Osteocyte (in vitro differentiated cells): ENCODE results near the gene MYT1. TPM values are rescaled to one million over a fixed set of nuclear protein-coding genes. Genes with fewer than 3 reads are reported as not detected.
"Not testable (repeated sequence)": the region's sequence is repeated elsewhere in the genome, so short reads cannot be mapped to it uniquely, and the experiment has no call there.

Experiments used
- DNase-seq: peaks from one replicate; pipeline ENCODE4 v3.0.0; 2021; ENCODE audit warnings: mixed read lengths; ENCODE audit not compliant: unreplicated experiment; ENCODE audit errors: extremely low spot score
- H3K27ac Mint-ChIP-seq: one replicate; pipeline ENCODE4 v1.8.0; 2021; ENCODE audit warnings: mild to moderate bottlenecking, mixed read lengths; ENCODE audit not compliant: unreplicated experiment
- H3K27me3 Mint-ChIP-seq: one replicate; pipeline ENCODE4 v1.8.0; 2021; ENCODE audit warnings: mixed read lengths; ENCODE audit not compliant: unreplicated experiment
- H3K36me3 Mint-ChIP-seq: one replicate; pipeline ENCODE4 v1.8.0; 2021; ENCODE audit warnings: mixed read lengths; ENCODE audit not compliant: unreplicated experiment
- H3K4me1 Mint-ChIP-seq: one replicate; pipeline ENCODE4 v1.8.0; 2021; ENCODE audit warnings: mixed read lengths; ENCODE audit not compliant: unreplicated experiment
- H3K4me3 Mint-ChIP-seq: one replicate; pipeline ENCODE4 v1.8.0; 2021; ENCODE audit warnings: mild to moderate bottlenecking, moderate library complexity, mixed read lengths; ENCODE audit not compliant: unreplicated experiment
- H3K9me3 Mint-ChIP-seq: one replicate; pipeline ENCODE4 v1.8.0; 2021; ENCODE audit warnings: mixed read lengths; ENCODE audit not compliant: unreplicated experiment
- total RNA-seq: library from RNA; stranded (reverse); gene quantifications from 2 replicates; pipeline ENCODE4 v1.2.1, GENCODE V29; 2021
- TF ChIP-seq, protein P1 (sequence below): fragments of 200-600 bp; sonication (generic); IDR thresholded peaks from 2 replicates; pipeline ENCODE4 v1.5.0; 2021; ENCODE audit warnings: antibody characterized with exemption, mild to moderate bottlenecking, moderate library complexity

MYT1 gene
- total RNA-seq, 1 donor from 2014 or later = not detected

DNA sequence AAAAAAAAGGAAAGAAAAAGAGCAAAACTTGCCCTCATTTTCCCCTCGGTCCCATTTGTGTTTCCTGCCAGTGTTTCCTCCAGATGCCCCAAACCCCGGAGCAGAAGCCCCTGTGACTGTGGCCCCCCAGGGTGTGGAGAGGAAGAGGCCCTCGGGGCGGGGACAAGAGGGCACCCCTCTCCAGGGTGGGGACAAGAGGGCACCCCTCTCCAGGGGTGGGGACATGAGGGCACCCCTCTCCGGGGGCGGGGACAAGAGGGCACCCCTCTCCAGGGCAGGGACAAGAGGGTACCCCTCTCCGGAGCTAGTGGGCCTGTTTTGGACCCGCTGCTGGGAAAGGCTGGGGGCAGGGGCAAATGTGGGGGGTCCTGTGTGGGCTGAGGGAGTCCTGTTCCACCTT lies 13.1 kb downstream of the MYT1 start:
- Mint-ChIP-seq H3K4me3 (no peak overlapping the region), H3K27me3 (peaks cover 18% of the 10 kb centered on the region), H3K9me3 (no peaks in the 10 kb centered on the region), H3K36me3 (no peaks in the 10 kb centered on the region), H3K4me1 (no peaks in the 10 kb centered on the region), H3K27ac (no peak overlapping the region)
- DNase-seq = no peak
- TF ChIP-seq, protein P1, sequence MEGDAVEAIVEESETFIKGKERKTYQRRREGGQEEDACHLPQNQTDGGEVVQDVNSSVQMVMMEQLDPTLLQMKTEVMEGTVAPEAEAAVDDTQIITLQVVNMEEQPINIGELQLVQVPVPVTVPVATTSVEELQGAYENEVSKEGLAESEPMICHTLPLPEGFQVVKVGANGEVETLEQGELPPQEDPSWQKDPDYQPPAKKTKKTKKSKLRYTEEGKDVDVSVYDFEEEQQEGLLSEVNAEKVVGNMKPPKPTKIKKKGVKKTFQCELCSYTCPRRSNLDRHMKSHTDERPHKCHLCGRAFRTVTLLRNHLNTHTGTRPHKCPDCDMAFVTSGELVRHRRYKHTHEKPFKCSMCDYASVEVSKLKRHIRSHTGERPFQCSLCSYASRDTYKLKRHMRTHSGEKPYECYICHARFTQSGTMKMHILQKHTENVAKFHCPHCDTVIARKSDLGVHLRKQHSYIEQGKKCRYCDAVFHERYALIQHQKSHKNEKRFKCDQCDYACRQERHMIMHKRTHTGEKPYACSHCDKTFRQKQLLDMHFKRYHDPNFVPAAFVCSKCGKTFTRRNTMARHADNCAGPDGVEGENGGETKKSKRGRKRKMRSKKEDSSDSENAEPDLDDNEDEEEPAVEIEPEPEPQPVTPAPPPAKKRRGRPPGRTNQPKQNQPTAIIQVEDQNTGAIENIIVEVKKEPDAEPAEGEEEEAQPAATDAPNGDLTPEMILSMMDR = no peak

DNA sequence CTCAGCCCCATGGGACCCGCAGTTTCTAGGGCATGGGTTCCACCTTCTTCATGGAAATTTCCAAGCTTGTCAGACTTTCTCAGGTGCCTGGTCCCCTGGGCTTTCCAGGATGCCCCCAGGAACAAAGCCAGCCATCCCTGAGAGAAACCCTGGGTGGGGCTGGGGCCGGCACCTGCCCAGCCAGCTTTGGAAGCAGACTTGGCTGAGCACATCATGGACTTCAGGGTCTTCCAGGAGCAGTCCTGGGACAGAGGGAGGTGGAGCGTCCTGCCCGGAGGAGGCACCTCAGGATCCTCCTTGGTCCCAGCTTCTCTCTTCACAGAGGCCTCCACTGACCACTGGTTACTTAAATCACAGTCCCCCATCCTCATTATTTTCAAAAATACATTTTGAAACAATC lies 13.5 kb downstream of the MYT1 start:
- H3K27me3 Mint-ChIP-seq = peaks cover 18% of the 10 kb centered on the region
- no peak for DNase-seq
- no peak overlapping the region for H3K4me3 Mint-ChIP-seq
- H3K9me3 Mint-ChIP-seq = no peaks in the 10 kb centered on the region
- TF ChIP-seq, protein P1 = no peak
- no peak overlapping the region for H3K27ac Mint-ChIP-seq
- H3K36me3 Mint-ChIP-seq = no peaks in the 10 kb centered on the region
- H3K4me1 Mint-ChIP-seq = no peaks in the 10 kb centered on the region

DNA sequence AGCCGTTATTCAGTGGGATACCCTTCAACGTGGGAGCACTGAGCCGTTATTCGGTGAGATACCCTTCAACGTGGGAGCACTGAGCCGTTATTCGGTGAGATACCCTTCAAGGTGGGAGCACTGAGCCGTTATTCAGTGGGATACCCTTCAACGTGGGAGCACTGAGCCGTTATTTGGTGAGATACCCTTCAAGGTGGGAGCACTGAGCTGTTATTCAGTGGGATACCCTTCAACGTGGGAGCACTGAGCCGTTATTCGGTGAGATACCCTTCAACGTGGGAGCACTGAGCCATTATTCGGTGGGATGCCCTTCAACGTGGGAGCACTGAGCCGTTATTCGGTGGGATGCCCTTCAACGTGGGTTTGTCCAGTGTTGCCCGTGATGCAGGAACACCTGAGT lies 14.7 kb downstream of the MYT1 start:
- not testable (repeated sequence) for H3K9me3 Mint-ChIP-seq, H3K4me1 Mint-ChIP-seq, H3K36me3 Mint-ChIP-seq, H3K4me3 Mint-ChIP-seq, DNase-seq, H3K27ac Mint-ChIP-seq
- H3K27me3 Mint-ChIP-seq = peaks cover 15% of the 10 kb centered on the region

DNA sequence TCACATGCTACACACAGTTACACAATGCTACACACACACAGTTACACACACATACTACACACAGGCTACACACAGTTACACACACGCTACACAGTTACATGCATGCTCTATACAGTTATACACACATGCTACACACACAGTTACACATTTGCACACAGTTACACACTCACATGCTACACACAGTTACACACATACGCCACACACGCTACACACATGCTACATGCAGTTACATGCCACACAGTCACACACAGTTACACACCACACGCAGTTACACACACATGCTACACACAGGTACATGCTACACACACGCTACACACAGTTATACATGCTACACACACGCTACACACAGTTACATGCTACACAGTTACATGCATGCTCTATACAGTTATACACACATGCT lies 15.6 kb downstream of the MYT1 start:
- Mint-ChIP-seq H3K36me3 (no peaks in the 10 kb centered on the region), H3K27me3 (peaks cover 15% of the 10 kb centered on the region), H3K4me3 (no peak overlapping the region), H3K4me1 (no peaks in the 10 kb centered on the region), H3K9me3 (no peaks in the 10 kb centered on the region), H3K27ac (no peak overlapping the region)
- TF ChIP-seq, protein P1 = no peak
- no peak for DNase-seq

DNA sequence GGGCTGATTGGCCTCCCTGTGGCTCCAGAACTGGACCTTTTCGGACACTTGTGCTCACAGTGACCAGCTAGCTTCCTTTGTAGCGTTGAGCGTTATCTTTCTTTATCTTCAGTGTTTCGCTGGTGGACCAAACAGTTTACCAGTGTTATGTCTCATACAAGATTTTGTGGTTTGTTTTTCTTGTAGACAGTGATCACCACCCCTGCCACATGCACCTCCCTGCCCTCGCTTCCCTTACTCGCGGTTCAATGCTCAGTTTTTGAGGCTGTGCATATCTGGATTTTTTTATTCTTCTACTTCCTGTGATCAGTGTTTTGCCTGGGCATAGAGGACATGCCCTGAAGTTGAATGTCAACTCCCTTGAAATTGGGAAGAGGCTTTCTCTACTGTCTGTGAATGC lies 16.4 kb downstream of the MYT1 start:
- Mint-ChIP-seq H3K27me3 (peaks cover 15% of the 10 kb centered on the region), H3K9me3 (no peaks in the 10 kb centered on the region), H3K36me3 (no peaks in the 10 kb centered on the region), H3K4me3 (no peak overlapping the region), H3K4me1 (no peaks in the 10 kb centered on the region), H3K27ac (no peak overlapping the region)
- no peak for DNase-seq
- TF ChIP-seq, protein P1 = no peak

DNA sequence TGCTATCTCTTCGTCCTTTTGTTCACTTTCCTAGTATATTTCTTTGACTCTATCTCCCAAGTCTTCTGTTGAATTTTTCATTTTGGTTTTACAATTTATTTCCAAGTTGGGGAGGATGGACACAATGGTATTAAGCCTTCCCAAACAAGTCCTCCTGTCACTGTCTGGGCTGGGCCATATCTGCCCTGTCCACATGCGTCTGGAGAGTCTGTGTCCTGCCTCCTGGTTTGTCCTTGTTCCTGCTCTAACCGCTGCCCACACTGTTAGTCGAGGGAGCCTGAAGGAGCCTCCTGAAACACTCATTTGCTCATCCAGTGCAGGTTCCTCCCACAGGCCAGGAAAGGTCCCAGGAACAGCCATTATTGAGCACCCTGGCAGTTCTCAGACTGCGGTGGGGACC lies 17.1 kb downstream of the MYT1 start:
- H3K9me3 Mint-ChIP-seq = no peaks in the 10 kb centered on the region
- H3K4me3 Mint-ChIP-seq = no peak overlapping the region
- no peaks in the 10 kb centered on the region for H3K4me1 Mint-ChIP-seq
- H3K27me3 Mint-ChIP-seq = peaks cover 14% of the 10 kb centered on the region
- TF ChIP-seq, protein P1 = no peak
- no peak for DNase-seq
- no peaks in the 10 kb centered on the region for H3K36me3 Mint-ChIP-seq
- H3K27ac Mint-ChIP-seq = no peak overlapping the region
